CD4-positive, alpha-beta T cell (primary cell): ENCODE data around the gene GPD2. TPM values are rescaled to one million over a fixed set of nuclear protein-coding genes. Genes with fewer than 3 reads are reported as not detected.

Experiments used
- ATAC-seq: fragments of 200-7000 bp; cut with Tn5 transposase; one replicate; pipeline ENCODE4 v1.10.0; 2022; ENCODE audit warnings: mild to moderate bottlenecking; ENCODE audit not compliant: poor library complexity
- CTCF ChIA-PET: fragments of 350-600 bp; sonication (Branson Sonifier 250); formaldehyde crosslinking; loops from one replicate; lab custom pipeline; 2021; ENCODE audit warnings: antibody characterized with exemption, inconsistent platforms; lab: Charles Lee
- POLR2A ChIA-PET: fragments of 350-600 bp; sonication (Branson Sonifier 250); formaldehyde crosslinking; loops from one replicate; lab custom pipeline; 2021; ENCODE audit warnings: antibody characterized with exemption, inconsistent platforms; lab: Charles Lee
- DNase-seq, 14 experiments: peaks; one replicate each; pipeline ENCODE4 v3.0.0-alpha.2; 2013 to 2020; ENCODE audit warnings: mixed read lengths in 2 of 14
- H3K27ac ChIP-seq, 2 donors: one replicate each; pipeline versions ENCODE4 v1.5.1 to v1.7.0; 2013; ENCODE audit warnings: low read length in 2 of 2, low read depth in 1 of 2, mild to moderate bottlenecking in 1 of 2
- H3K27me3 ChIP-seq, 2 experiments: 1 replicate in 1 of 2; 2 replicates in 1 of 2; pipeline versions ENCODE4 v1.6.1 to v1.7.0; 2013; ENCODE audit warnings: low read length in 2 of 2, control low read depth in 1 of 2, mild to moderate bottlenecking in 1 of 2, moderate library complexity in 1 of 2; ENCODE audit not compliant: insufficient read depth in 2 of 2, control insufficient read depth in 1 of 2
- H3K36me3 ChIP-seq: one replicate; pipeline ENCODE4 v1.6.1; 2013; ENCODE audit warnings: low read length, control low read depth; ENCODE audit not compliant: insufficient read depth
- H3K4me1 ChIP-seq: one replicate; pipeline ENCODE4 v1.6.1; 2013; ENCODE audit warnings: low read length, control low read depth; ENCODE audit not compliant: insufficient read depth
- H3K4me3 ChIP-seq: one replicate; pipeline ENCODE4 v1.5.1; 2013; ENCODE audit warnings: mild to moderate bottlenecking, low read length, moderate library complexity
- H3K9me3 ChIP-seq, 2 experiments: 1 replicate in 1 of 2; 2 replicates in 1 of 2; pipeline versions ENCODE4 v1.6.1 to v1.7.0; 2013; ENCODE audit warnings: low read length in 2 of 2, mild to moderate bottlenecking in 2 of 2, control low read depth in 1 of 2, moderate library complexity in 1 of 2; ENCODE audit not compliant: control insufficient read depth in 1 of 2, insufficient read depth in 1 of 2
- H3K27ac Mint-ChIP-seq: one replicate; pipeline ENCODE4 v1.8.0; 2020; ENCODE audit warnings: mixed read lengths
- H3K27me3 Mint-ChIP-seq: one replicate; pipeline ENCODE4 v1.8.0; 2021; ENCODE audit warnings: mixed read lengths
- H3K36me3 Mint-ChIP-seq: one replicate; pipeline ENCODE4 v1.8.0; 2021; ENCODE audit warnings: low read depth, mixed read lengths
- H3K4me1 Mint-ChIP-seq: one replicate; pipeline ENCODE4 v1.8.0; 2021; ENCODE audit warnings: low read depth, mixed read lengths
- H3K4me3 Mint-ChIP-seq: one replicate; pipeline ENCODE4 v1.8.0; 2020; ENCODE audit warnings: mild to moderate bottlenecking, mixed read lengths
- H3K9me3 Mint-ChIP-seq: one replicate; pipeline ENCODE4 v1.8.0; 2020; ENCODE audit warnings: mixed read lengths
- intact Hi-C, 2 experiments: fragments of 100-400 bp; cut with DNase I in 1 of 2; cut with micrococcal nuclease in 1 of 2; formaldehyde crosslinking; loops; one replicate each; pipeline versions ENCODE4 v1.15.1 to v1.9.0; 2023 to 2025; cut with DNase I, micrococcal nuclease
- total RNA-seq, 174 experiments: library from RNA in 2 of 174; stranded (reverse) in 2 of 174; gene quantifications; one replicate each; pipeline ENCODE4 v1.2.3 and lab custom pipeline; 2021 to 2026
- TF ChIP-seq, protein P1 (sequence below): fragments of 200-600 bp; IDR thresholded peaks from one replicate; pipeline ENCODE4 v1.8.0; 2022; ENCODE audit warnings: antibody characterized with exemption, mild to moderate bottlenecking

GPD2 gene
- total RNA-seq, 2 experiments from 2014 or later: 6.2 to 6.7 TPM

- Mint-ChIP-seq H3K27ac (no peak overlapping the region), H3K36me3 (peaks cover 9% of the 10 kb centered on the region), H3K4me3 (no peak overlapping the region), H3K9me3 (no peaks in the 10 kb centered on the region), H3K27me3 (peaks cover 14% of the 10 kb centered on the region), H3K4me1 (peaks cover 5% of the 10 kb centered on the region)
- DNase-seq: peak in 3 of 14 experiments; percentile 13 to 71 (median 53)
- Histone ChIP-seq H3K36me3 (no peaks in the 10 kb centered on the region), H3K9me3 (no peaks in the 10 kb centered on the region), H3K27ac (no peak overlapping the region), H3K4me1 (no peaks in the 10 kb centered on the region), H3K4me3 (no peak overlapping the region), H3K27me3 (no peaks in the 10 kb centered on the region)
- TF ChIP-seq, protein P1, sequence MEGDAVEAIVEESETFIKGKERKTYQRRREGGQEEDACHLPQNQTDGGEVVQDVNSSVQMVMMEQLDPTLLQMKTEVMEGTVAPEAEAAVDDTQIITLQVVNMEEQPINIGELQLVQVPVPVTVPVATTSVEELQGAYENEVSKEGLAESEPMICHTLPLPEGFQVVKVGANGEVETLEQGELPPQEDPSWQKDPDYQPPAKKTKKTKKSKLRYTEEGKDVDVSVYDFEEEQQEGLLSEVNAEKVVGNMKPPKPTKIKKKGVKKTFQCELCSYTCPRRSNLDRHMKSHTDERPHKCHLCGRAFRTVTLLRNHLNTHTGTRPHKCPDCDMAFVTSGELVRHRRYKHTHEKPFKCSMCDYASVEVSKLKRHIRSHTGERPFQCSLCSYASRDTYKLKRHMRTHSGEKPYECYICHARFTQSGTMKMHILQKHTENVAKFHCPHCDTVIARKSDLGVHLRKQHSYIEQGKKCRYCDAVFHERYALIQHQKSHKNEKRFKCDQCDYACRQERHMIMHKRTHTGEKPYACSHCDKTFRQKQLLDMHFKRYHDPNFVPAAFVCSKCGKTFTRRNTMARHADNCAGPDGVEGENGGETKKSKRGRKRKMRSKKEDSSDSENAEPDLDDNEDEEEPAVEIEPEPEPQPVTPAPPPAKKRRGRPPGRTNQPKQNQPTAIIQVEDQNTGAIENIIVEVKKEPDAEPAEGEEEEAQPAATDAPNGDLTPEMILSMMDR: no peak
- no peak for ATAC-seq
- intact Hi-C loops: loop anchor here in 1 of 2 experiments (2.0 kb wide), 1 partner anchor 27 kb away; no protein-coding TSS in a partner anchor
- ChIA-PET POLR2A (no interaction called here), CTCF (interaction anchor here (1.4 kb wide), 1 partner anchor 70 kb away, joined by 4 read pairs; no protein-coding TSS in a partner anchor)
These were observed 30.6 kb upstream of the GPD2 start for GRCh38 chr2:156405586-156405985.

- Mint-ChIP-seq H3K9me3 (no peaks in the 10 kb centered on the region), H3K27ac (no peak overlapping the region), H3K4me1 (no peaks in the 10 kb centered on the region), H3K4me3 (no peak overlapping the region), H3K36me3 (no peaks in the 10 kb centered on the region), H3K27me3 (peaks cover 20% of the 10 kb centered on the region)
- Histone ChIP-seq H3K36me3 (no peaks in the 10 kb centered on the region), H3K4me1 (no peaks in the 10 kb centered on the region), H3K27ac (no peak overlapping the region), H3K4me3 (no peak overlapping the region), H3K27me3 (no peaks in the 10 kb centered on the region), H3K9me3 (no peaks in the 10 kb centered on the region)
- TF ChIP-seq, protein P1: no peak
- intact Hi-C loops: no loop called here
- ATAC-seq (no peak), DNase-seq (no peak)
- ChIA-PET POLR2A (no interaction called here), CTCF (no interaction called here)
These were observed 24.3 kb upstream of the GPD2 start for GRCh38 chr2:156411835-156412234.

DNA sequence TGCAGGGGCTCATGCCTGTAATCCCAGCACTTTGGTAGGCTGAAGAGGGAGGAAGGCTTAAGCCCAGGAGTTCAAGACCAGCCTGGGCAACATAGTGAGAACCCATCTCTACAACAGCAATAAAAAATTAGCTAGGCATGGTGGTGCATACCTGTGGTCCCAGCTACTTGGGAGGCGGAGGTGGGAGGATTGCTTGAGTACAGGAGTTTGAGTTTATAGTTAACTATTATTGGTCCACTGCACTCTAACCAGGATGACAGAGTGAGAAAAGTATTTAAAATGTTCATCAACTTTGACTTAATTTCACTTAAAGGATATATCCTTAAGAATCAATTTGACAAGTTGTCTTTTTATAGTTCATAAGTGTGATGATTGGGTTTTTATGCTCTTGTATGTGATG, 14.3 kb upstream of the GPD2 start:
- CTCF ChIA-PET: no interaction called here
- no peaks in the 10 kb centered on the region for H3K9me3 Mint-ChIP-seq
- DNase-seq (no peak), ATAC-seq (no peak)
- H3K27ac ChIP-seq: no peak overlapping the region
- H3K27ac Mint-ChIP-seq: no peak overlapping the region
- intact Hi-C loops: no loop called here
- TF ChIP-seq, protein P1: no peak
- no peaks in the 10 kb centered on the region for H3K36me3 Mint-ChIP-seq
- no peaks in the 10 kb centered on the region for H3K4me1 ChIP-seq
- no peak overlapping the region for H3K4me3 Mint-ChIP-seq
- no peak overlapping the region for H3K4me3 ChIP-seq
- H3K27me3 ChIP-seq: no peaks in the 10 kb centered on the region
- H3K36me3 ChIP-seq: no peaks in the 10 kb centered on the region
- H3K4me1 Mint-ChIP-seq: no peaks in the 10 kb centered on the region
- H3K27me3 Mint-ChIP-seq: peaks cover 15% of the 10 kb centered on the region
- POLR2A ChIA-PET: no interaction called here
- H3K9me3 ChIP-seq: no peaks in the 10 kb centered on the region
